Measurements from ENCODE around the gene RPA1.

DNA sequence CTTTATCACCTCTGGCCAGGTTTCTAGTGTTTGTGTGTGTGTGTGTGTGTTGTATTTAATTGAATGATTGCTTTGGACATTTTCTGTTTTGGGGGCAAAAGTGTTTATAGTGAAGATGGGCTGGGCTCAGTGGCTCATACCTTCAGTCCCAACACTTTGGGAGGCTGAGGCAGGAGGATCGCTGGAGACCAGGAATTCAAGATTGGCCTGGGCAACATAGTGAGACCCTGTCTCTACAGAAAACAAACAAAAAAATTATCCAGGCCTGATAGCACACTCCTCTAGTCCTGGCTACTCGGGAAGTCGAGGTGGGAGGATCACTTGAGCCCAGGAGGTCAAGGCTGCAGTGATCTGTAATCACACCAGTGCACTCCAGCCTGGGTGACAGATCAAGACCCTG is 37.5 kb downstream of the RPA1 start:
- no peak for TF ChIP-seq POLR2AphosphoS5 (IDR thresholded peaks at IDR 0.05; ENCODE audit: low read depth, low read length)
- TF ChIP-seq POLR2A (IDR thresholded peaks at IDR 0.05; ENCODE audit: low read depth, low read length) = no peak
